GM12892 (cell line): ENCODE measurements around the gene STK32C.

ENCODE experiments used
- DNase-seq: peaks from one replicate; pipeline ENCODE4 v3.0.0; 2011; ENCODE audit not compliant: insufficient read length
- FAIRE-seq: peaks from 2 replicates; lab custom pipeline; 2011; peaks lifted over from hg19 to GRCh38; lab: Jason Lieb, UNC
- POLR2A ChIP-seq: IDR thresholded peaks from 2 replicates; pipeline ENCODE4 v1.6.1; 2011; ENCODE audit warnings: low read depth, low read length, control low read depth
- POLR2AphosphoS5 ChIP-seq: IDR thresholded peaks from 2 replicates; pipeline ENCODE4 v1.6.1; 2011; ENCODE audit warnings: low read depth, low read length, control low read depth
- TAF1 ChIP-seq: IDR thresholded peaks from 2 replicates; pipeline ENCODE4 v1.6.1; 2011; ENCODE audit warnings: low read depth, mild to moderate bottlenecking, control low read depth, low read length, borderline replicate concordance

Gene STK32C

GRCh38 chr10:132176623-132177500 is 130.9 kb downstream of the STK32C start:
- no peak for DNase-seq
- no peak for TF ChIP-seq TAF1
- TF ChIP-seq POLR2A = no peak
- TF ChIP-seq POLR2AphosphoS5 = no peak
- FAIRE-seq = no peak

- no peak for FAIRE-seq
- no peak for DNase-seq
- TF ChIP-seq POLR2A (no peak), TAF1 (no peak), POLR2AphosphoS5 (no peak)
These were observed 131.7 kb downstream of the STK32C start for GRCh38 chr10:132175907-132176581.

- TF ChIP-seq TAF1 (no peak), POLR2A (no peak), POLR2AphosphoS5 (no peak)
- FAIRE-seq = no peak
These were observed 132.3 kb downstream of the STK32C start for GRCh38 chr10:132175408-132175807.

GRCh38 chr10:132174237-132174636 is 133.5 kb downstream of the STK32C start:
- no peak for DNase-seq
- FAIRE-seq = no peak
- TF ChIP-seq POLR2A (no peak), POLR2AphosphoS5 (no peak)

More at GRCh38 chr10:132175408-132175807, 132.3 kb downstream of the STK32C start:
- no peak for DNase-seq

GRCh38 chr10:132173185-132173584 is 134.6 kb downstream of the STK32C start:
- no peak for TF ChIP-seq TAF1
- TF ChIP-seq POLR2A = no peak
- TF ChIP-seq POLR2AphosphoS5 = no peak
- no peak for FAIRE-seq
- DNase-seq = no peak

- DNase-seq (no peak), FAIRE-seq (no peak)
- no peak for TF ChIP-seq TAF1
- no peak for TF ChIP-seq POLR2A
- no peak for TF ChIP-seq POLR2AphosphoS5
These were observed 135.4 kb downstream of the STK32C start for GRCh38 chr10:132172091-132173066.

GRCh38 chr10:132170561-132171361 is 137.0 kb downstream of the STK32C start:
- FAIRE-seq = no peak
- TF ChIP-seq TAF1 = no peak
- no peak for TF ChIP-seq POLR2AphosphoS5
- no peak for TF ChIP-seq POLR2A
- no peak for DNase-seq

- FAIRE-seq (no peak), DNase-seq (no peak)
- TF ChIP-seq POLR2AphosphoS5 (no peak), POLR2A (no peak)
These were observed 137.8 kb downstream of the STK32C start for GRCh38 chr10:132169766-132170560.

GRCh38 chr10:132169031-132169765 is 138.6 kb downstream of the STK32C start:
- no peak for FAIRE-seq
- no peak for TF ChIP-seq POLR2AphosphoS5
- no peak for TF ChIP-seq TAF1
- no peak for TF ChIP-seq POLR2A
- DNase-seq = no peak
